ENCODE data around the gene MLST8.

- TF ChIP-seq YY1 (IDR thresholded peaks at IDR 0.05; ENCODE audit: insufficient read depth, insufficient read length) (no peak), ZNF274 (IDR thresholded peaks at IDR 0.05; ENCODE audit: low read depth, low read length) (no peak), SUZ12 (IDR thresholded peaks at IDR 0.05; ENCODE audit: extremely low read depth, insufficient read depth, insufficient read length) (no peak)
Observed at GRCh38 chr16:2243781-2244180, 38.5 kb downstream of the MLST8 start.

Measured in NT2/D1 (cell line).